ENCODE data around the gene ACO2. TPM values are rescaled to one million over a fixed set of nuclear protein-coding genes. Genes with fewer than 3 reads are reported as not detected.
A peak's percentile ranks its signal among the peaks of the same experiment; 100 is the strongest.
"Not testable (repeated sequence)": the region's sequence is repeated elsewhere in the genome, so short reads cannot be mapped to it uniquely, and the experiment has no call there.

Gene ACO2
- total RNA-seq, 1 donor from 2014 or later = 64.4 TPM

- no peak for DNase-seq
These were observed 71.4 kb downstream of the ACO2 start for GRCh38 chr22:41540365-41540764.

- DNase-seq = no peak
These were observed 72.6 kb downstream of the ACO2 start for GRCh38 chr22:41541484-41541883.

- no peak for DNase-seq
These were observed 73.3 kb downstream of the ACO2 start for GRCh38 chr22:41542224-41542623.

- peak; percentile 98 for DNase-seq
These were observed 75.1 kb downstream of the ACO2 start, which contains the start of gene POLR3H for GRCh38 chr22:41543854-41544670. POLR3H (minus strand) TSS chr22:41544470; CDS start chr22:41544101, 369 bp downstream.

GRCh38 chr22:41544671-41545476 lies 76.0 kb downstream of the ACO2 start:
- no peak for DNase-seq

- DNase-seq = no peak
These were observed 79.9 kb downstream of the ACO2 start for GRCh38 chr22:41548830-41549211.

GRCh38 chr22:41550952-41551491 lies 82.1 kb downstream of the ACO2 start:
- DNase-seq = no peak

GRCh38 chr22:41551877-41552582 lies 83.1 kb downstream of the ACO2 start:
- DNase-seq = no peak

- DNase-seq = no peak
These were observed 86.5 kb downstream of the ACO2 start for GRCh38 chr22:41555325-41555982.

GRCh38 chr22:41556561-41556960 lies 87.6 kb downstream of the ACO2 start:
- DNase-seq = no peak

GRCh38 chr22:41557401-41558240 lies 88.7 kb downstream of the ACO2 start:
- DNase-seq = peak; percentile 67

- not testable (repeated sequence) for DNase-seq
These were observed 89.3 kb downstream of the ACO2 start for GRCh38 chr22:41558241-41558630.

- no peak for DNase-seq
These were observed 91.2 kb downstream of the ACO2 start for GRCh38 chr22:41560095-41560471.

GRCh38 chr22:41561335-41561734 lies 92.4 kb downstream of the ACO2 start:
- DNase-seq = no peak

GRCh38 chr22:41561788-41562187 lies 92.9 kb downstream of the ACO2 start:
- DNase-seq = no peak

GRCh38 chr22:41562461-41562860 lies 93.5 kb downstream of the ACO2 start:
- no peak for DNase-seq

GRCh38 chr22:41563051-41563711 lies 94.3 kb downstream of the ACO2 start:
- DNase-seq = no peak

GRCh38 chr22:41564563-41564962 lies 95.6 kb downstream of the ACO2 start:
- DNase-seq = no peak

- peak; percentile 22 for DNase-seq
These were observed 96.6 kb downstream of the ACO2 start for GRCh38 chr22:41565403-41566054.

GRCh38 chr22:41567512-41567768 lies 98.5 kb downstream of the ACO2 start:
- no peak for DNase-seq

Measured in occipital lobe (tissue), 2 donors.